HepG2 (cell line): Measurements from ENCODE around the gene PRCD.

Source experiments
- POLR2AphosphoS5 ChIP-seq: IDR thresholded peaks from 2 replicates; pipeline ENCODE4 v1.6.1; 2012; ENCODE audit warnings: low read depth, low read length
- SNAPC2 ChIP-seq: sonication (generic); formaldehyde crosslinking; IDR thresholded peaks from 2 replicates; pipeline ENCODE4 v1.8.1; 2022; ENCODE audit warnings: mild to moderate bottlenecking, missing genetic modification reagents
- SP1 ChIP-seq, 2 experiments: fragments of 450-650 bp in 1 of 2; sonication (generic) in 1 of 2; formaldehyde crosslinking in 1 of 2; IDR thresholded peaks; 2 replicates each; pipeline versions ENCODE4 v1.4.0 to v1.6.1; 2016 to 2020; ENCODE audit warnings: missing genetic modification reagents in 1 of 2
- TF ChIP-seq, protein P1 (sequence below): sonication (generic); formaldehyde crosslinking; IDR thresholded peaks from 2 replicates; pipeline ENCODE4 v1.5.0; 2020; ENCODE audit warnings: mild to moderate bottlenecking, missing genetic modification reagents, moderate library complexity
- TF ChIP-seq, protein P2 (sequence below): IDR thresholded peaks from 2 replicates; pipeline ENCODE4 v1.6.1; 2012; ENCODE audit warnings: inconsistent platforms
- TF ChIP-seq, protein P3 (sequence below): sonication (generic); formaldehyde crosslinking; IDR thresholded peaks from 2 replicates; pipeline ENCODE4 v1.4.0; 2020; ENCODE audit warnings: missing genetic modification reagents
- TF ChIP-seq, protein P4 (sequence below): IDR thresholded peaks from 2 replicates; pipeline ENCODE4 v1.6.1; 2018; ENCODE audit warnings: missing genetic modification reagents, mild to moderate bottlenecking, missing compliant biosample characterization

DNA sequence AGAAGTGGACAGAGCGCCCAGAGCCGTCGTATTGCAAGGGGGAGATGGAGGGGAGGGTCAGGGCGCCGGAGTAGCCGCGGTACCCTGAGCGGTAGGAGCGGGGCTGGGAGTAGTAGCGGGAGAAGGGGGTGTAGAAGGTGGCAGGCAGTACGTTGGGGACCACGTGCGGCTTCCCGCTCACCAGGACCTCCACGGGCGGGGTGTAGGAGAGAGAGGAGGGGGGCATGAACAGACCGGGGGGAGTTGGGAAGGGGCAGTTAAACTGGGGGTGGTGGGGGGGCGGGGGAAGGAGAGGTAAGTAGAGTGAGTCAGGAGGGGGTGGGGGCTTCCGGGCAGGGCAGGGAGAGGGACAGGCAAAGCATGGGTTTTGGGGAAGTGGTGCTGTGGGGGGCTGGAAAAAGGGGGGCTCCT lies 29.0 kb downstream of the PRCD start:
- TF ChIP-seq, protein P1, sequence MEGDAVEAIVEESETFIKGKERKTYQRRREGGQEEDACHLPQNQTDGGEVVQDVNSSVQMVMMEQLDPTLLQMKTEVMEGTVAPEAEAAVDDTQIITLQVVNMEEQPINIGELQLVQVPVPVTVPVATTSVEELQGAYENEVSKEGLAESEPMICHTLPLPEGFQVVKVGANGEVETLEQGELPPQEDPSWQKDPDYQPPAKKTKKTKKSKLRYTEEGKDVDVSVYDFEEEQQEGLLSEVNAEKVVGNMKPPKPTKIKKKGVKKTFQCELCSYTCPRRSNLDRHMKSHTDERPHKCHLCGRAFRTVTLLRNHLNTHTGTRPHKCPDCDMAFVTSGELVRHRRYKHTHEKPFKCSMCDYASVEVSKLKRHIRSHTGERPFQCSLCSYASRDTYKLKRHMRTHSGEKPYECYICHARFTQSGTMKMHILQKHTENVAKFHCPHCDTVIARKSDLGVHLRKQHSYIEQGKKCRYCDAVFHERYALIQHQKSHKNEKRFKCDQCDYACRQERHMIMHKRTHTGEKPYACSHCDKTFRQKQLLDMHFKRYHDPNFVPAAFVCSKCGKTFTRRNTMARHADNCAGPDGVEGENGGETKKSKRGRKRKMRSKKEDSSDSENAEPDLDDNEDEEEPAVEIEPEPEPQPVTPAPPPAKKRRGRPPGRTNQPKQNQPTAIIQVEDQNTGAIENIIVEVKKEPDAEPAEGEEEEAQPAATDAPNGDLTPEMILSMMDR: no peak
- TF ChIP-seq SP1 (IDR thresholded peaks at IDR 0.05) (no peak), SP1 (CRISPR knock-in tag; IDR thresholded peaks at IDR 0.05) (no peak), SNAPC2 (no peak), POLR2AphosphoS5 (no peak)
- TF ChIP-seq, protein P2, sequence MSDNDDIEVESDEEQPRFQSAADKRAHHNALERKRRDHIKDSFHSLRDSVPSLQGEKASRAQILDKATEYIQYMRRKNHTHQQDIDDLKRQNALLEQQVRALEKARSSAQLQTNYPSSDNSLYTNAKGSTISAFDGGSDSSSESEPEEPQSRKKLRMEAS: 0 out of 2 replicates have a peak, but pooled peaks have one; percentile 39
- TF ChIP-seq, protein P3, sequence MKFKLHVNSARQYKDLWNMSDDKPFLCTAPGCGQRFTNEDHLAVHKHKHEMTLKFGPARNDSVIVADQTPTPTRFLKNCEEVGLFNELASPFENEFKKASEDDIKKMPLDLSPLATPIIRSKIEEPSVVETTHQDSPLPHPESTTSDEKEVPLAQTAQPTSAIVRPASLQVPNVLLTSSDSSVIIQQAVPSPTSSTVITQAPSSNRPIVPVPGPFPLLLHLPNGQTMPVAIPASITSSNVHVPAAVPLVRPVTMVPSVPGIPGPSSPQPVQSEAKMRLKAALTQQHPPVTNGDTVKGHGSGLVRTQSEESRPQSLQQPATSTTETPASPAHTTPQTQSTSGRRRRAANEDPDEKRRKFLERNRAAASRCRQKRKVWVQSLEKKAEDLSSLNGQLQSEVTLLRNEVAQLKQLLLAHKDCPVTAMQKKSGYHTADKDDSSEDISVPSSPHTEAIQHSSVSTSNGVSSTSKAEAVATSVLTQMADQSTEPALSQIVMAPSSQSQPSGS (CRISPR knock-in tag): no peak
- TF ChIP-seq, protein P4, sequence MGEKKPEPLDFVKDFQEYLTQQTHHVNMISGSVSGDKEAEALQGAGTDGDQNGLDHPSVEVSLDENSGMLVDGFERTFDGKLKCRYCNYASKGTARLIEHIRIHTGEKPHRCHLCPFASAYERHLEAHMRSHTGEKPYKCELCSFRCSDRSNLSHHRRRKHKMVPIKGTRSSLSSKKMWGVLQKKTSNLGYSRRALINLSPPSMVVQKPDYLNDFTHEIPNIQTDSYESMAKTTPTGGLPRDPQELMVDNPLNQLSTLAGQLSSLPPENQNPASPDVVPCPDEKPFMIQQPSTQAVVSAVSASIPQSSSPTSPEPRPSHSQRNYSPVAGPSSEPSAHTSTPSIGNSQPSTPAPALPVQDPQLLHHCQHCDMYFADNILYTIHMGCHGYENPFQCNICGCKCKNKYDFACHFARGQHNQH: no peak
